ENCODE measurements around the gene CEP350.
"Not testable (repeated sequence)": the region's sequence is repeated elsewhere in the genome, so short reads cannot be mapped to it uniquely, and the experiment has no call there.

Gene CEP350

GRCh38 chr1:179984101-179984500, 29.5 kb downstream of the CEP350 start:
- DNase-seq (ENCODE audit: low read depth in 2 of 2), result no peak

- no peak for DNase-seq (ENCODE audit: low read depth in 2 of 2)
Measured at GRCh38 chr1:179984942-179985341, 30.3 kb downstream of the CEP350 start.

GRCh38 chr1:179990847-179991246, 36.2 kb downstream of the CEP350 start:
- no peak for DNase-seq (ENCODE audit: low read depth in 2 of 2)

GRCh38 chr1:179995576-179995975, 41.0 kb downstream of the CEP350 start:
- DNase-seq (ENCODE audit: low read depth in 2 of 2), result no peak

- no peak for DNase-seq (ENCODE audit: low read depth in 2 of 2)
Measured at GRCh38 chr1:179996099-179996498, 41.5 kb downstream of the CEP350 start.

- DNase-seq (ENCODE audit: low read depth in 2 of 2), result no peak
Measured at GRCh38 chr1:180000575-180000974, 46.0 kb downstream of the CEP350 start.

- no peak for DNase-seq (ENCODE audit: low read depth in 2 of 2)
Measured at GRCh38 chr1:180002437-180002836, 47.8 kb downstream of the CEP350 start.

- no peak for DNase-seq (ENCODE audit: low read depth in 2 of 2)
Measured at GRCh38 chr1:180003026-180003695, 48.6 kb downstream of the CEP350 start.

- DNase-seq (ENCODE audit: low read depth in 2 of 2), result not testable (repeated sequence)
Measured at GRCh38 chr1:180006762-180007161, 52.2 kb downstream of the CEP350 start.

- no peak for DNase-seq (ENCODE audit: low read depth in 2 of 2)
Measured at GRCh38 chr1:180020017-180020416, 65.4 kb downstream of the CEP350 start.

GRCh38 chr1:180026556-180026955, 71.9 kb downstream of the CEP350 start:
- no peak for DNase-seq (ENCODE audit: low read depth in 2 of 2)

- DNase-seq (ENCODE audit: low read depth in 2 of 2), result no peak
Measured at GRCh38 chr1:180027949-180028445, 73.4 kb downstream of the CEP350 start.

GRCh38 chr1:180028864-180029263, 74.3 kb downstream of the CEP350 start:
- no peak for DNase-seq (ENCODE audit: low read depth in 2 of 2)

- no peak for DNase-seq (ENCODE audit: low read depth in 2 of 2)
Measured at GRCh38 chr1:180029524-180030135, 75.0 kb downstream of the CEP350 start.

GRCh38 chr1:180031664-180032063, 77.1 kb downstream of the CEP350 start:
- no peak for DNase-seq (ENCODE audit: low read depth in 2 of 2)

GRCh38 chr1:180033390-180033789, 78.8 kb downstream of the CEP350 start:
- DNase-seq (ENCODE audit: low read depth in 2 of 2), result no peak

GRCh38 chr1:180040034-180040433, 85.4 kb downstream of the CEP350 start:
- no peak for DNase-seq (ENCODE audit: low read depth in 2 of 2)

- no peak for DNase-seq (ENCODE audit: low read depth in 2 of 2)
Measured at GRCh38 chr1:180041582-180041981, 87.0 kb downstream of the CEP350 start.

- no peak for DNase-seq (ENCODE audit: low read depth in 2 of 2)
Measured at GRCh38 chr1:180042988-180043622, 88.5 kb downstream of the CEP350 start.

GRCh38 chr1:180043785-180044184, 89.2 kb downstream of the CEP350 start:
- no peak for DNase-seq (ENCODE audit: low read depth in 2 of 2)

GRCh38 chr1:180046674-180047073, 92.1 kb downstream of the CEP350 start:
- DNase-seq (ENCODE audit: low read depth in 2 of 2), result no peak

- DNase-seq (ENCODE audit: low read depth in 2 of 2), result no peak
Measured at GRCh38 chr1:180053594-180054567, 99.3 kb downstream of the CEP350 start.

Measured in activated CD4-positive, alpha-beta T cell treated with anti-CD3 and anti-CD28 coated beads for 24 hours (primary cell).